ENCODE data around the gene EXPH5. TPM values are rescaled to one million over a fixed set of nuclear protein-coding genes. Genes with fewer than 3 reads are reported as not detected.
"Not testable (repeated sequence)": the region's sequence is repeated elsewhere in the genome, so short reads cannot be mapped to it uniquely, and the experiment has no call there.

Gene EXPH5, protein sequence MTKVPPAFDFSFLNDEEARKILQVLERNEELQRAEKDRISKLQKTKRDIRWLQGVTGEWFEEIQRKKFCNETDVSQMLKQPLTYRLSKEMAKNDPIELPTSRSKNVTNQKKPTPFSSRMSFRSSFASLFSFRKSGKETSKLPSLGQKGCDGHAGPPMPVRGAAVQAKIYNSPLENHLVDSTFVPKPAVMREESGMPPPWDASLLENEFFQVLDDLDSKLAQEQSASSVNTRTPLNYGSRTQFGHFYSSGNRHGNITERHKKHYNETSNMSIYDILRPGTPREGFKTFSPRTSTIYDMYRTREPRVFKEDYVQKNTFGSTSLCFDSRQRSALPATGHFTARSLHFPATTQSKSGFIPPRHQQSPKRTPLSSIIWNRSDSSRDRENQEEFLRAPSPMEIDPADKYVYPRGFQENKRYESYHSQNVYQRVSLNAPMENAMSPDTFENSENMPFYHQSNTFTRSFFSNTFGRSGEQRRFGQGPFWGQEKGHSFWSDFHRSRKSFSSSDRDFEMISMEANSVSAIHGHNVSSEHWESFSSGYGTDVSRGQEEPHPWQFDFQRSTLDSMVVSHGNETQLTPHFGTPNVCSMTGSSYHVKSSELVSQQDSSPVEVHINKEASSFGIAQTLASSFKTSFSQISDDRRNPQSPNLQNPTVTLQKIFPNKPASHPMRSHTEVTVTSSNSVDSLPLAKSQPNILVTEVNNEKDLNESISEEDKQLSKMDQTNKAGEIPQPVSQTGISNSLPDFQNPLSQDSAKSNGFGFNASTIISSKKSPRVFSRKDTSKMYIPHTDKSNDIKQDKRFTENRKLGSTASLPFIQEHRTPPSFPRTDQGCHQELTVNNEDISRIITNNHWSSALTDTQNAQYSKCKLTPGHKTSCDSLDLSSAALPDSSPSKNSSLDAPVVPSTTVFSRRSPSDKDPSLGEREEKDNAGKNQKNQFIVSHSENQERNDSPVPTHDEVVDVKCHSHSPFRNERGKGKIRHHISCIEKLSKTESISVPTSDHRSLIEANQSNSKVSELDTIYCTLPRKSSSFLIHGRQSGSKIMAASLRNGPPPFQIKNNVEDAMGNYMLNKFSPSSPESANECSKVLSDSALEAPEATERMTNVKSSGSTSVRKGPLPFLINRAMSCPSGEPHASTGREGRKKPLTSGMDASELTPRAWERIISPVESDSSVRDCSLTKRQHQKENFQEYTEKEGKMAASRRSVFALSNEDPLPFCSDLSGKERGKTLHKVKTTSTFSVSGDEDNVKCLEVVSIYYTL (N-terminal part only)
- 0.59 and 1.5 TPM in 2 replicates for total RNA-seq
- long read RNA-seq, partial matches to known transcripts, result 0 of 4 reads
- long read RNA-seq, other reads (novel, unspliced or antisense), result 4 of 4 reads

DNA sequence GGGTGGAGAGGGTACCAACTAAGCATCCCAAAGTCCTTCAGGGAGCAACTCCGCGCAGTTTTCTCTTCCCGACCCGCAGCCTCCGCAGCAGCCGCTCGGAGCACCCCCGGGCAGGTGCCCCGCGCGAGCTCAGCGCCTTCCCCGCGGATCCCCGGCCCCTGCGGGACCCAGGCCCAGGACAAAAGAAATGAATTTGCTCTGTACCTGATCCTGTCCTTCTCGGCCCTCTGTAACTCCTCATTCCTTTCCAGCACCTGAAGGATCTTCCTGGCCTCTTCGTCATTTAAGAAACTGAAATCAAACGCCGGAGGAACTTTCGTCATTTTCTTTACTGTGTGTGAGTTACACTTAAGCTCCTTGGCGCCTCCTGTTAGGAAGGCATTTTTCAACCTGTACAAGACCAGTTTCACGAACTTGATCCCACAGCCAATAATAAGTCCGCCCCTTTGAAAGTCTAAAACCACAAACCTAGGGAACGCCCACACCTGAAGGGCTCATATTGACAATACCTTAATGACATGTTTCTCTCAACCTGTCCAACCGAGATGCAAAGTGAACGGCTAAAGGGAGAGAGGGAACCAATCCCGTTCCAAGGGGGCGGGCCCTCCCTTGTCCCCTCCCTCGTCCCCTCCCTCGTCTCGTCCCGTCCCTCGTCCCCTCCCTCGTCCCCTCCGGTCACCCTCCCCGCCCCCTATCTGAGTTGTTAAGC is at the start of gene EXPH5:
TSS of gene EXPH5 (minus strand) at position 555 of the 709 bp plus-strand sequence. CDS start at position 323, 232 bp downstream.
- Mint-ChIP-seq H3K27me3 (ENCODE audit: unreplicated experiment) (peaks cover 17% of the 10 kb centered on the region), H3K4me3 (ENCODE audit: unreplicated experiment) (peak within 1 kb of the TSS; percentile 95), H3K9me3 (ENCODE audit: unreplicated experiment) (no peaks in the 10 kb centered on the region), H3K36me3 (ENCODE audit: unreplicated experiment) (no peaks in the 10 kb centered on the region), H3K27ac (ENCODE audit: unreplicated experiment) (peak within 1 kb of the TSS; percentile 67), H3K4me1 (ENCODE audit: unreplicated experiment) (peaks cover 14% of the 10 kb centered on the region)
- TF ChIP-seq, protein P1, sequence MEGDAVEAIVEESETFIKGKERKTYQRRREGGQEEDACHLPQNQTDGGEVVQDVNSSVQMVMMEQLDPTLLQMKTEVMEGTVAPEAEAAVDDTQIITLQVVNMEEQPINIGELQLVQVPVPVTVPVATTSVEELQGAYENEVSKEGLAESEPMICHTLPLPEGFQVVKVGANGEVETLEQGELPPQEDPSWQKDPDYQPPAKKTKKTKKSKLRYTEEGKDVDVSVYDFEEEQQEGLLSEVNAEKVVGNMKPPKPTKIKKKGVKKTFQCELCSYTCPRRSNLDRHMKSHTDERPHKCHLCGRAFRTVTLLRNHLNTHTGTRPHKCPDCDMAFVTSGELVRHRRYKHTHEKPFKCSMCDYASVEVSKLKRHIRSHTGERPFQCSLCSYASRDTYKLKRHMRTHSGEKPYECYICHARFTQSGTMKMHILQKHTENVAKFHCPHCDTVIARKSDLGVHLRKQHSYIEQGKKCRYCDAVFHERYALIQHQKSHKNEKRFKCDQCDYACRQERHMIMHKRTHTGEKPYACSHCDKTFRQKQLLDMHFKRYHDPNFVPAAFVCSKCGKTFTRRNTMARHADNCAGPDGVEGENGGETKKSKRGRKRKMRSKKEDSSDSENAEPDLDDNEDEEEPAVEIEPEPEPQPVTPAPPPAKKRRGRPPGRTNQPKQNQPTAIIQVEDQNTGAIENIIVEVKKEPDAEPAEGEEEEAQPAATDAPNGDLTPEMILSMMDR (IDR thresholded peaks at IDR 0.05), result no peak
- DNase-seq (ENCODE audit: extremely low spot score, unreplicated experiment), result no peak

DNA sequence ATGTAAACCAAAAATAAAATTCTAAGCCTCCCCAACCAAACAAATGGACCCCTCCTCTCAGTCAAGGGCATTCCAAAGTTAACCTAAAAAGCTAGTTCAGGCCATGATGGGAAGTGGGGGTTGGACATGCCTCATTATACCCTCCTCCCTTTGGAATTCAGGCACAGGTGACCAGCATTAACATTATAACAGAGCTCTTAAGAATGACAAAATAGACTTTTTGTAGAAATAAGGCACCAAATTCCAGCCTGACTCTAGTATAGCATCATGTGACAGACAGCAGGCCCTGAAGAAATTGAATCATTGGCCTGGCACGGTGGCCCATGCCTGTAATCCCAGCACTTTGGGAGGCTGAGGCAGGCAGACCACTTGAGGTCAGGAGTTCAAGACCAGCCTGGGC is 48.2 kb upstream of the EXPH5 start:
- H3K4me3 Mint-ChIP-seq (ENCODE audit: unreplicated experiment); H3K9me3 Mint-ChIP-seq (ENCODE audit: unreplicated experiment); H3K4me1 Mint-ChIP-seq (ENCODE audit: unreplicated experiment); H3K36me3 Mint-ChIP-seq (ENCODE audit: unreplicated experiment); H3K27ac Mint-ChIP-seq (ENCODE audit: unreplicated experiment); DNase-seq (ENCODE audit: extremely low spot score, unreplicated experiment): not testable (repeated sequence)
- peaks cover 19% of the 10 kb centered on the region for H3K27me3 Mint-ChIP-seq (ENCODE audit: unreplicated experiment)

DNA sequence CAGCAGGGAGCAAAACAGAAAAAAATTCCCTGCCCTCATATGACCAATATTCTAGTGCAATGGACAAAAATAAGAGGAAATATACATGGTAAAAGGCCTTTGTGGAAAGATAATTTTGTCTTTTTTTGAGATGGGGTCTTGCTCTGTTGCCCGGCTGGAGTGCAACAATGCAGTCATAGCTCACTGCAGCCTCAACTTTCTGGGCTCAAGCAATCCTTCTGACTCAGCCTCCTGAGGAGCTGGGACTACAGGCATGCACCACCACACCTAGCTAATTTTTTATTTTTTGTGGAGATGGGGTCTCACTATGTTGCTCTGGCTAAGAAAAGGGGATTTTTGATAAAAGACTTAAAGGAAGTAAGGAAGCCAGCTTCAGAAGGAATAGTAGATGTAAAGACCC is 45.6 kb upstream of the EXPH5 start:
- TF ChIP-seq, protein P1 (IDR thresholded peaks at IDR 0.05), result no peak
- no peaks in the 10 kb centered on the region for H3K36me3 Mint-ChIP-seq (ENCODE audit: unreplicated experiment)
- H3K4me1 Mint-ChIP-seq (ENCODE audit: unreplicated experiment), result no peaks in the 10 kb centered on the region
- H3K9me3 Mint-ChIP-seq (ENCODE audit: unreplicated experiment), result no peaks in the 10 kb centered on the region
- peaks cover 31% of the 10 kb centered on the region for H3K27me3 Mint-ChIP-seq (ENCODE audit: unreplicated experiment)
- no peak for DNase-seq (ENCODE audit: extremely low spot score, unreplicated experiment)
- no peak overlapping the region for H3K27ac Mint-ChIP-seq (ENCODE audit: unreplicated experiment)
- no peak overlapping the region for H3K4me3 Mint-ChIP-seq (ENCODE audit: unreplicated experiment)

DNA sequence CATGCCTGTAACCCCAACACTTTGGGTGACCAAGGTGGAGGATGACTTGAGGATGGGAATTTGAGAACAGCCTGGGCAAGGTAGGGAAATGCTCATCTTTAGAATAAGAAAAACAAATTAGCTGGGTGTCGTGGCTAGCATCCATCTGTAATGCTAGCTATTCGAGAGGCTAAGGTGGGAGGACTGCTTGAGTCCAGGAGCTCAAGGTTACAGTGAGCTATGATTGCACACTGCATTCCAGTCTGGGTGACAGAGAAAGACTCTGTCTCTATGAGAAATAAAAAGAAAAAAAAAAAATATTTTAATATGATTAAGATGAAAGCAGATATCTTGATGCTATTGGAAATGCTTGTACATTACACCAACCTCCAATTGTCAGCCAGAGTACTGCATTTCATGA is 42.7 kb upstream of the EXPH5 start:
- no peaks in the 10 kb centered on the region for H3K9me3 Mint-ChIP-seq (ENCODE audit: unreplicated experiment)
- DNase-seq (ENCODE audit: extremely low spot score, unreplicated experiment), result no peak
- peaks cover 15% of the 10 kb centered on the region for H3K4me1 Mint-ChIP-seq (ENCODE audit: unreplicated experiment)
- no peak overlapping the region for H3K4me3 Mint-ChIP-seq (ENCODE audit: unreplicated experiment)
- peaks cover 31% of the 10 kb centered on the region for H3K27me3 Mint-ChIP-seq (ENCODE audit: unreplicated experiment)
- no peak overlapping the region for H3K27ac Mint-ChIP-seq (ENCODE audit: unreplicated experiment)
- TF ChIP-seq, protein P1 (IDR thresholded peaks at IDR 0.05), result no peak
- H3K36me3 Mint-ChIP-seq (ENCODE audit: unreplicated experiment), result no peaks in the 10 kb centered on the region

DNA sequence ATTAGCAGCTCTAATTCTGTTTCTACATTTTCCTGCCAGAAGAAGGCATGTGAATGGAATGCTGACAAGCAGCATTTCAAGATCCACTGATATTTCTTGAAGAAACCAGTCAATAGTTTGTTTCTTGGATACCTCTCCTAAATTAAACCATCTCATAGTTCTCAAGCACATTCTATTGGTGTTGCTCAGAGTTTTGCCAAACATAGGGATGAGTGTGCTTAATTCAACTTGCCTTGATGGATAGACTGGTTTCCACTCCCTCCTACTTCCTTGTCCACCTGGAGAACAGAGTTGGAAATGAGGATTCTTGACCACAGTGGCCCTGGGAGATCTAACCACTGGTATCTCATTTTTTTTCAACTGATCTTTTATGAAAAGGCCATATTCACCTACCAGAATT is 41.5 kb upstream of the EXPH5 start:
- H3K9me3 Mint-ChIP-seq (ENCODE audit: unreplicated experiment), result no peaks in the 10 kb centered on the region
- H3K4me1 Mint-ChIP-seq (ENCODE audit: unreplicated experiment), result peaks cover 15% of the 10 kb centered on the region
- no peak for DNase-seq (ENCODE audit: extremely low spot score, unreplicated experiment)
- no peaks in the 10 kb centered on the region for H3K36me3 Mint-ChIP-seq (ENCODE audit: unreplicated experiment)
- peaks cover 31% of the 10 kb centered on the region for H3K27me3 Mint-ChIP-seq (ENCODE audit: unreplicated experiment)
- TF ChIP-seq, protein P1 (IDR thresholded peaks at IDR 0.05), result no peak
- no peak overlapping the region for H3K27ac Mint-ChIP-seq (ENCODE audit: unreplicated experiment)
- no peak overlapping the region for H3K4me3 Mint-ChIP-seq (ENCODE audit: unreplicated experiment)

Data from osteocyte (in vitro differentiated cells).